ENCODE results near the gene DIP2C.
"Not testable (repeated sequence)": the region's sequence is repeated elsewhere in the genome, so short reads cannot be mapped to it uniquely, and the experiment has no call there.

DIP2C gene

GRCh38 chr10:361203-362081 lies 328.0 kb downstream of the DIP2C start:
- no peak for DNase-seq

- no peak for DNase-seq
Observed at GRCh38 chr10:360653-361052, 328.8 kb downstream of the DIP2C start.

GRCh38 chr10:359762-360161 lies 329.7 kb downstream of the DIP2C start:
- no peak for DNase-seq

GRCh38 chr10:359093-359492 lies 330.4 kb downstream of the DIP2C start:
- no peak for DNase-seq

- no peak for DNase-seq
Observed at GRCh38 chr10:357201-357950, 332.1 kb downstream of the DIP2C start.

- DNase-seq: no peak
Observed at GRCh38 chr10:356452-356851, 333.0 kb downstream of the DIP2C start.

- no peak for DNase-seq
Observed at GRCh38 chr10:354901-355617, 334.4 kb downstream of the DIP2C start.

GRCh38 chr10:352476-353235 lies 336.8 kb downstream of the DIP2C start:
- DNase-seq: no peak

GRCh38 chr10:351770-352334 lies 337.6 kb downstream of the DIP2C start:
- DNase-seq: no peak

- no peak for DNase-seq
Observed at GRCh38 chr10:350981-351501, 338.4 kb downstream of the DIP2C start.

GRCh38 chr10:349081-349480 lies 340.4 kb downstream of the DIP2C start:
- DNase-seq: no peak

- DNase-seq: no peak
Observed at GRCh38 chr10:348456-348855, 341.0 kb downstream of the DIP2C start.

GRCh38 chr10:347774-348173 lies 341.7 kb downstream of the DIP2C start:
- DNase-seq: not testable (repeated sequence)

GRCh38 chr10:347190-347589 lies 342.3 kb downstream of the DIP2C start:
- not testable (repeated sequence) for DNase-seq

GRCh38 chr10:344582-345200 lies 344.8 kb downstream of the DIP2C start:
- no peak for DNase-seq

- DNase-seq: no peak
Observed at GRCh38 chr10:343231-344220, 345.9 kb downstream of the DIP2C start.

GRCh38 chr10:341081-341740 lies 348.3 kb downstream of the DIP2C start:
- no peak for DNase-seq

GRCh38 chr10:340646-341045 lies 348.8 kb downstream of the DIP2C start:
- no peak for DNase-seq

- no peak for DNase-seq
Observed at GRCh38 chr10:339038-339391, 350.5 kb downstream of the DIP2C start.
